ENCODE measurements around the gene GAD1.
A peak's percentile ranks its signal among the peaks of the same experiment; 100 is the strongest.

Gene GAD1

GRCh38 chr2:170812710-170813600 is 3.7 kb upstream of the GAD1 start:
- ChIA-PET POLR2A (no interaction called here), CTCF (interaction anchor here (0.7 to 5.4 kb wide), 31 partner anchors 10 to 882 kb away, joined by 3 to 36 read pairs (median 3); no protein-coding TSS in a partner anchor)
- peak; percentile 63 for DNase-seq (ENCODE audit: extremely low spot score)
- TF ChIP-seq, protein P1, sequence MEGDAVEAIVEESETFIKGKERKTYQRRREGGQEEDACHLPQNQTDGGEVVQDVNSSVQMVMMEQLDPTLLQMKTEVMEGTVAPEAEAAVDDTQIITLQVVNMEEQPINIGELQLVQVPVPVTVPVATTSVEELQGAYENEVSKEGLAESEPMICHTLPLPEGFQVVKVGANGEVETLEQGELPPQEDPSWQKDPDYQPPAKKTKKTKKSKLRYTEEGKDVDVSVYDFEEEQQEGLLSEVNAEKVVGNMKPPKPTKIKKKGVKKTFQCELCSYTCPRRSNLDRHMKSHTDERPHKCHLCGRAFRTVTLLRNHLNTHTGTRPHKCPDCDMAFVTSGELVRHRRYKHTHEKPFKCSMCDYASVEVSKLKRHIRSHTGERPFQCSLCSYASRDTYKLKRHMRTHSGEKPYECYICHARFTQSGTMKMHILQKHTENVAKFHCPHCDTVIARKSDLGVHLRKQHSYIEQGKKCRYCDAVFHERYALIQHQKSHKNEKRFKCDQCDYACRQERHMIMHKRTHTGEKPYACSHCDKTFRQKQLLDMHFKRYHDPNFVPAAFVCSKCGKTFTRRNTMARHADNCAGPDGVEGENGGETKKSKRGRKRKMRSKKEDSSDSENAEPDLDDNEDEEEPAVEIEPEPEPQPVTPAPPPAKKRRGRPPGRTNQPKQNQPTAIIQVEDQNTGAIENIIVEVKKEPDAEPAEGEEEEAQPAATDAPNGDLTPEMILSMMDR (IDR thresholded peaks at IDR 0.05; ENCODE audit: control extremely low read depth, extremely low read depth, low read depth, missing control alignments): peak; percentile 47

DNA sequence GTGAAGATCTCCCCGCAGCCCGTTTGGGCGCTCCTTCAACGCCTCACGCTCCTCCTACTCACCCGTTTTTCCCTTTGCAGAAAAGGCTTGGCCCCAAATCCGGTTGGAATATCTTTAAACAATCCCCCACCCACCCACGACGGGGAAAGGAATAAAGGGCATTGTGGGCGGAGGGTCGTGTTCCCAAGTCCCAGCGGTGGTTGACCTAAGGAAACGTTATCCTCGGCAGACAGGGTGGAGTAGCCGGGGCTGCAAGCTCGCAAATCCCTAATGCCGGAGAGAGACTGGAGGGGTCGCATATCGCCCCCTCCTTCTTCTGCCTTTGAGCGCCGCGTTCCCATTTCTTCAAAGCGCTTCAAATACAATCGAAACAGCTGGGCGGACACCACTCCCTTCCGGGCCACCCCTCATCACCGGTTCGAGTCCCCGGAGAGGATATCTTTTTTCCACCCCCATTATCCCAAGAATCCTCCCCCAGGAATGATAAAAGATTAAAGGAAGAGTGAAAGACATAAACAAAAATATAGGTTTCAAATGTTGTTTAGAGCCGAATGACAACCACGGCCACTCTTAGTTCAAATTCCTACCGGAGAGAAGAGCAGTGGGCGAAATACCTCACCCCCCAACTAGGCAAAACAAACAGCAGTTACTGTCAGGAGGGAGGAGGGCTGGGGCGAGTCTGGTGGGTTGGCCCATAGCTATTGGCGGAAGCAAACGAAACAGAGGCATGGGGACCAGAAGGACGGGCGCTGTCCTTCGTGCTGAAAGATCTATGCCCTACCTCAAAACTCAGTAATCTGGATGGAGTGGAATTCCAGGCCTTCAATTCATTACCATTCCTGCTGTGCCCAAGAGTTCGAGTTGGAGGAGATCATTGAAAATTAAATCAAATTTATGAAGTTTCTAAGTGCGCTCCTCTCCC is 2.8 kb upstream of the GAD1 start:
- ChIA-PET CTCF (interaction anchor here (0.7 to 5.4 kb wide), 26 partner anchors 11 to 883 kb away, joined by 3 to 36 read pairs (median 4); no protein-coding TSS in a partner anchor), POLR2A (no interaction called here)
- no peak for DNase-seq (ENCODE audit: extremely low spot score)
- TF ChIP-seq, protein P1 (IDR thresholded peaks at IDR 0.05; ENCODE audit: control extremely low read depth, extremely low read depth, low read depth, missing control alignments): no peak

- POLR2A ChIA-PET: no interaction called here
- CTCF ChIA-PET: interaction anchor here (0.8 to 5.4 kb wide), 9 partner anchors 11 to 583 kb away, joined by 3 to 36 read pairs (median 6); no protein-coding TSS in a partner anchor
- TF ChIP-seq, protein P1 (IDR thresholded peaks at IDR 0.05; ENCODE audit: control extremely low read depth, extremely low read depth, low read depth, missing control alignments): no peak
- DNase-seq (ENCODE audit: extremely low spot score): no peak
Observed at GRCh38 chr2:170814533-170815230, 2.0 kb upstream of the GAD1 start.

DNA sequence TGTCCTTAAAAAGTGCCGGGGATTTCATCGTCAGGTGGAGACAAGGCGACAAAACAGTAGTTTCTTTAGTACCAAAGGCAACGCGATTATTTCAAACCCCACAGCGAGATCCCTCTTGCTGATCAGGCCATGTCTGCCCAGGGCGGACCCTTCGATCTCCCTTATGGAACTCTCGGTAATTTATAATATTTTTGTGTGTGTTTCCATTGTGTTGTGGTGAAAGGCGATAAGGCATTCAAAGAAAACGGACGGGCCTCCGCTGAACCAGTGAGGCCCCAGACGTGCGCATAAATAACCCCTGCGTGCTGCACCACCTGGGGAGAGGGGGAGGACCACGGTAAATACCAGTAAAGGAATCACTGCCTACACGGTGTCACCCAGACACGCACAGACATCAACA is 1.4 kb upstream of the GAD1 start:
- TF ChIP-seq, protein P1 (IDR thresholded peaks at IDR 0.05; ENCODE audit: control extremely low read depth, extremely low read depth, low read depth, missing control alignments): no peak
- POLR2A ChIA-PET: no interaction called here
- CTCF ChIA-PET: interaction anchor here (0.7 to 5.4 kb wide), 16 partner anchors 9 to 584 kb away, joined by 3 to 36 read pairs (median 6); no protein-coding TSS in a partner anchor
- no peak for DNase-seq (ENCODE audit: extremely low spot score)

- CTCF ChIA-PET: interaction anchor here (0.7 to 5.4 kb wide), 19 partner anchors 9 to 584 kb away, joined by 3 to 36 read pairs (median 5); no protein-coding TSS in a partner anchor
- TF ChIP-seq, protein P1 (IDR thresholded peaks at IDR 0.05; ENCODE audit: control extremely low read depth, extremely low read depth, low read depth, missing control alignments): peak; percentile 70
- POLR2A ChIA-PET: no interaction called here
- DNase-seq (ENCODE audit: extremely low spot score): peak; percentile 80
Observed at GRCh38 chr2:170815746-170816503, 762 bp upstream of the GAD1 start.

All from GM10248 (cell line).